HepG2 (cell line): Measurements from ENCODE around the gene APOA1. TPM values are rescaled to one million over a fixed set of nuclear protein-coding genes. Genes with fewer than 3 reads are reported as not detected.

Experiments used
- ATAC-seq: fragments of 200-7000 bp; cut with Tn5 transposase; 3 replicates; pipeline ENCODE4 v1.9.1; 2020; ENCODE audit warnings: mild to moderate bottlenecking, moderate library complexity
- BruUV-seq: library from RNA; stranded (reverse); fragments of 400-500 nt; replicated peaks from 2 replicates; lab custom pipeline; 2021; lab: Mats Ljungman, UMichigan
- CTCF ChIA-PET: fragments of 300-600 bp; formaldehyde crosslinking; extraction: SDS; loops from one replicate; lab custom pipeline; 2021; ENCODE audit warnings: low total read pairs, inconsistent platforms, low intra/inter-chr PET ratio; lab: Yijun Ruan, JAX
- POLR2A ChIA-PET: fragments of 350-600 bp; sonication (Branson Sonifier 250); formaldehyde crosslinking; loops from one replicate; lab custom pipeline; 2020; ENCODE audit warnings: antibody characterized with exemption, inconsistent platforms; lab: Yijun Ruan, JAX
- DNase-seq: peaks from one replicate; pipeline ENCODE4 v3.0.0-alpha.2; 2015; ENCODE audit warnings: low spot score
- FAIRE-seq: peaks from 3 replicates; lab custom pipeline; 2011; peaks lifted over from hg19 to GRCh38; lab: Jason Lieb, UNC
- H2AFZ ChIP-seq: one replicate; pipeline ENCODE4 v1.6.1; 2011; ENCODE audit warnings: low read length, inconsistent platforms
- H3K27ac ChIP-seq: fragments of 300-600 bp; 3 replicates; pipeline ENCODE4 v1.8.0; 2011; ENCODE audit warnings: mixed run types, mild to moderate bottlenecking, mixed read lengths, low read length, inconsistent platforms; ENCODE audit not compliant: insufficient read depth; ENCODE audit errors: extremely low read length
- H3K27me3 ChIP-seq, 2 experiments: fragments of 200-600 bp in 1 of 2; 2 replicates in 1 of 2; 3 replicates in 1 of 2; pipeline versions ENCODE4 v1.6.0 to v1.8.0; 2011; ENCODE audit warnings: low read length in 2 of 2, mild to moderate bottlenecking in 2 of 2, moderate library complexity in 2 of 2, inconsistent platforms in 1 of 2; ENCODE audit not compliant: insufficient read depth in 2 of 2, control insufficient read depth in 1 of 2
- H3K36me3 ChIP-seq, 2 experiments: fragments of 200-600 bp in 1 of 2; replicated peaks in 1 of 2; 2 replicates in 1 of 2; 3 replicates in 1 of 2; pipeline versions ENCODE4 v1.5.1 to v1.8.0; 2011; ENCODE audit warnings: low read length in 2 of 2, inconsistent platforms in 1 of 2; ENCODE audit not compliant: insufficient read depth in 2 of 2, control insufficient read depth in 1 of 2
- H3K4me1 ChIP-seq: 2 replicates; pipeline ENCODE4 v1.5.1; 2012; ENCODE audit warnings: low read length, inconsistent platforms; ENCODE audit not compliant: insufficient read depth
- H3K4me2 ChIP-seq: 2 replicates; pipeline ENCODE4 v1.6.0; 2011; ENCODE audit warnings: low read depth, low read length, inconsistent platforms
- H3K4me3 ChIP-seq, 3 experiments: fragments of 200-600 bp in 1 of 3; sonication (generic), shearing (Covaris generic) in 1 of 3; replicated peaks in 1 of 3; 2 replicates each; pipeline ENCODE4 v1.5.1; 2011 to 2016; ENCODE audit warnings: low read length in 3 of 3, inconsistent platforms in 2 of 3, low read depth in 2 of 3, mild to moderate bottlenecking in 2 of 3, control low read depth in 1 of 3, mixed read lengths in 1 of 3; ENCODE audit not compliant: insufficient read depth in 1 of 3
- H3K79me2 ChIP-seq: one replicate; pipeline ENCODE4 v1.6.1; 2011; ENCODE audit warnings: low read length, inconsistent platforms; ENCODE audit not compliant: insufficient read depth
- H3K9ac ChIP-seq: 2 replicates; pipeline ENCODE4 v1.6.0; 2011; ENCODE audit warnings: mild to moderate bottlenecking, low read depth, low read length, inconsistent platforms; ENCODE audit not compliant: insufficient read depth
- H3K9me3 ChIP-seq: 2 replicates; pipeline ENCODE4 v1.5.1; 2012; ENCODE audit warnings: mild to moderate bottlenecking, low read length
- H4K20me1 ChIP-seq: 2 replicates; pipeline ENCODE4 v1.6.0; 2011; ENCODE audit warnings: inconsistent platforms, mild to moderate bottlenecking, low read length, moderate library complexity; ENCODE audit not compliant: insufficient read depth
- ATF5 ChIP-seq: sonication (generic); formaldehyde crosslinking; IDR thresholded peaks from 2 replicates; pipeline ENCODE4 v1.4.0; 2020; ENCODE audit warnings: mild to moderate bottlenecking, low read depth, missing genetic modification reagents
- BATF2 ChIP-seq: sonication (generic); formaldehyde crosslinking; IDR thresholded peaks from 2 replicates; pipeline ENCODE4 v1.8.0; 2022; ENCODE audit warnings: mild to moderate bottlenecking, missing genetic modification reagents, moderate library complexity
- DBP ChIP-seq: sonication (generic); formaldehyde crosslinking; IDR thresholded peaks from 2 replicates; pipeline ENCODE4 v1.4.0; 2020; ENCODE audit warnings: missing genetic modification reagents; ENCODE audit errors: not compliant biosample characterization
- FOSL2 ChIP-seq: sonication (generic); formaldehyde crosslinking; IDR thresholded peaks from 2 replicates; pipeline ENCODE4 v1.4.0; 2020; ENCODE audit warnings: missing genetic modification reagents
- FOXM1 ChIP-seq: sonication (generic); formaldehyde crosslinking; IDR thresholded peaks from 2 replicates; pipeline ENCODE4 v1.5.0; 2020; ENCODE audit warnings: missing genetic modification reagents
- HNF4G ChIP-seq, 2 experiments: sonication (generic) in 1 of 2; formaldehyde crosslinking in 1 of 2; IDR thresholded peaks; 2 replicates each; pipeline versions ENCODE4 v1.4.0 to v1.6.1; 2011 to 2020; ENCODE audit warnings: borderline replicate concordance in 2 of 2, low read depth in 2 of 2, mild to moderate bottlenecking in 2 of 2, low read length in 1 of 2, missing genetic modification reagents in 1 of 2, moderate library complexity in 1 of 2
- NFATC3 ChIP-seq: sonication (generic); formaldehyde crosslinking; IDR thresholded peaks from 2 replicates; pipeline ENCODE4 v1.5.1; 2020; ENCODE audit warnings: mild to moderate bottlenecking, missing genetic modification reagents
- NPAS2 ChIP-seq: sonication (generic); formaldehyde crosslinking; IDR thresholded peaks from 2 replicates; pipeline ENCODE4 v1.8.0; 2022; ENCODE audit warnings: mild to moderate bottlenecking, missing genetic modification reagents, borderline replicate concordance
- PAXIP1 ChIP-seq: sonication (generic); formaldehyde crosslinking; conservative IDR thresholded peaks from 2 replicates; pipeline ENCODE4 v1.4.0; 2020; ENCODE audit warnings: mild to moderate bottlenecking, missing genetic modification reagents, moderate library complexity
- SMAD3 ChIP-seq: sonication (generic); formaldehyde crosslinking; IDR thresholded peaks from 2 replicates; pipeline ENCODE4 v1.4.0; 2020; ENCODE audit warnings: missing genetic modification reagents
- XRCC5 ChIP-seq: fragments of 200-400 bp; formaldehyde crosslinking; optimal IDR thresholded peaks from 2 replicates; pipeline ENCODE3; 2017; ENCODE audit warnings: mild to moderate bottlenecking, low read length
- ZBTB21 ChIP-seq: sonication (generic); formaldehyde crosslinking; IDR thresholded peaks from 2 replicates; pipeline ENCODE4 v1.4.0; 2020; ENCODE audit warnings: missing genetic modification reagents
- ZBTB7A ChIP-seq: sonication (generic); formaldehyde crosslinking; IDR thresholded peaks from 2 replicates; pipeline ENCODE4 v1.8.0; 2022; ENCODE audit warnings: mild to moderate bottlenecking, missing genetic modification reagents
- ZNF235 ChIP-seq: sonication (generic); formaldehyde crosslinking; IDR thresholded peaks from 2 replicates; pipeline ENCODE4 v1.8.1; 2023; ENCODE audit warnings: mild to moderate bottlenecking, missing genetic modification reagents, borderline replicate concordance
- ZNF263 ChIP-seq: sonication (generic); formaldehyde crosslinking; IDR thresholded peaks from 2 replicates; pipeline ENCODE4 v1.4.0; 2020; ENCODE audit warnings: missing genetic modification reagents
- ZNF615 ChIP-seq: sonication (generic); formaldehyde crosslinking; IDR thresholded peaks from 2 replicates; pipeline ENCODE4 v1.5.0; 2020; ENCODE audit warnings: mild to moderate bottlenecking, missing genetic modification reagents, borderline replicate concordance
- ZZZ3 ChIP-seq: sonication (generic); formaldehyde crosslinking; IDR thresholded peaks from 2 replicates; pipeline ENCODE4 v1.4.0; 2020; ENCODE audit warnings: missing genetic modification reagents, mild to moderate bottlenecking, borderline replicate concordance
- WGBS: methylation state at CpG from one replicate; pipeline ENCODE4 v1.1.6; 2017; ENCODE audit warnings: low lambda C conversion rate; 5-methylcytosine and 5-hydroxymethylcytosine counted together
- in situ Hi-C: cut with HindIII; loops from 2 replicates; pipeline ENCODE4 v1.10.0; 2017; ENCODE audit warnings: low pct_unique_long_range_greater_than_20kb; ENCODE audit not compliant: extremely low pct_ligation_motif_present
- intact Hi-C: fragments of 100-400 bp; cut with micrococcal nuclease; formaldehyde crosslinking; loops from one replicate; pipeline ENCODE4 v1.10.0; 2022; ENCODE audit not compliant: unreplicated experiment
- polyA plus RNA-seq, 8 experiments: library from polyadenylated mRNA; depleted of rRNA in 3 of 8; stranded (reverse) in 7 of 8; unstranded in 1 of 8; fragments of >200 nt; fragmentation: Illumina TruSeq in 4 of 8; extraction: Trizol in 4 of 8; gene quantifications; 2 replicates each; pipeline versions ENCODE4 v1.2.1 to v1.2.3, GENCODE V29; 2011 to 2016; ENCODE audit warnings: low read depth in 4 of 8, missing spikeins in 1 of 8, mixed read lengths in 1 of 8; ENCODE audit not compliant: insufficient read depth in 1 of 8
- total RNA-seq, 5 experiments: library from RNA; depleted of rRNA; stranded (reverse); fragments of >200 nt; fragmentation: Illumina TruSeq; extraction: Trizol; gene quantifications; 2 replicates each; pipeline ENCODE4 v1.2.3, GENCODE V29; 2016; ENCODE audit warnings: low read depth in 1 of 5

Gene APOA1
- total and polyA plus RNA-seq, 2 of the 13 experiments (the other 11 are each of a cell fraction or from before 2014, with no cell fraction given) = 1,973 to 5,485 TPM

- Histone ChIP-seq H3K4me1 (peaks cover 65% of the 10 kb centered on the region), H3K4me2 (peak within 1 kb of the TSS; percentile 50), H2AFZ (peak within 1 kb of the TSS; percentile 17), H3K4me3 (no peak within 1 kb of the TSS), H3K36me3 (no peaks in the 10 kb centered on the region), H3K27ac (peak within 1 kb of the TSS; percentile 29), H3K9ac (0 out of 2 replicates have a peak within 1 kb of the TSS, but pooled peaks have one; percentile 23), H3K9me3 (no peaks in the 10 kb centered on the region), H3K27me3 (no peaks in the 10 kb centered on the region), H3K79me2 (no peaks in the 10 kb centered on the region), H4K20me1 (no peaks in the 10 kb centered on the region)
- no TSS peak for BruUV-seq
- 37% methylated on average over 5 of the region's 16 CpGs for WGBS
- in situ Hi-C loops (no loop called here), intact Hi-C loops (no loop called here)
- FAIRE-seq (no peak), DNase-seq (no peak), ATAC-seq (no peak)
- ChIA-PET CTCF (no interaction called here), POLR2A (interaction anchor here (1.4 to 18.4 kb wide), 5 partner anchors 7 to 29 kb away, joined by 3 to 1365 read pairs (median 361); partner anchors contain the start of genes APOA1, APOA5 and ZPR1)
- TF ChIP-seq PAXIP1 (CRISPR knock-in tag) (peak; percentile 30; the same call in 1 of the 2 replicates), BATF2 (CRISPR knock-in tag) (no peak), NFATC3 (CRISPR knock-in tag) (no peak), FOSL2 (0 out of 2 replicates have a peak, but pooled peaks have one; percentile 7), SMAD3 (CRISPR knock-in tag) (no peak), ZBTB21 (no peak), HNF4G (IDR thresholded peaks at IDR 0.05; ENCODE audit: borderline replicate concordance, low read depth, low read length) (peak; percentile 52; the same call in 1 of the 2 replicates), HNF4G (CRISPR knock-in tag; IDR thresholded peaks at IDR 0.05; ENCODE audit: borderline replicate concordance, low read depth) (no peak), ZBTB7A (CRISPR knock-in tag) (no peak), DBP (CRISPR knock-in tag) (no peak), NPAS2 (CRISPR knock-in tag) (no peak), ZZZ3 (0 out of 2 replicates have a peak, but pooled peaks have one; percentile 7), XRCC5 (peak; percentile 47), FOXM1 (CRISPR knock-in tag) (no peak), ZNF263 (CRISPR knock-in tag) (0 out of 2 replicates have a peak, but pooled peaks have one; percentile 34), ATF5 (CRISPR knock-in tag) (no peak), ZNF235 (CRISPR knock-in tag) (no peak), ZNF615 (CRISPR knock-in tag) (no peak)
These were observed 14.2 kb downstream of the APOA1 start, which contains the start of gene APOA4 for GRCh38 chr11:116823031-116823843. Gene APOA4, minus strand, starts transcription at chr11:116823304. Its CDS starts 113 bp downstream, at chr11:116823191.
